ENCODE results near the gene TMA7B. TPM values are rescaled to one million over a fixed set of nuclear protein-coding genes. Genes with fewer than 3 reads are reported as not detected.

The TMA7B gene
- total RNA-seq, 1 donor = not detected

- Histone ChIP-seq H3K79me2 (ENCODE audit: insufficient read depth, low read length) (no peaks in the 10 kb centered on the region), H3K9me3 (ENCODE audit: low read depth, low read length) (no peaks in the 10 kb centered on the region), H3K36me3 (ENCODE audit: insufficient read depth, low read length) (no peaks in the 10 kb centered on the region), H3K4me2 (ENCODE audit: insufficient read depth, low read length) (no peak overlapping the region), H3K27me3 (ENCODE audit: insufficient read depth, low read length) (peaks cover 38% of the 10 kb centered on the region), H3K4me3 (ENCODE audit: insufficient read depth, low read length) (no peak overlapping the region), H4K20me1 (ENCODE audit: insufficient read depth, low read length) (no peaks in the 10 kb centered on the region), H3K4me1 (ENCODE audit: insufficient read depth, low read length) (no peaks in the 10 kb centered on the region), H3K27ac (ENCODE audit: low read depth, low read length) (no peak overlapping the region), H2AFZ (ENCODE audit: low read length) (no peak overlapping the region)
- no peak for DNase-seq (ENCODE audit: insufficient read length, low spot score, missing footprints)
- no peak for TF ChIP-seq CTCF (IDR thresholded peaks at IDR 0.05; ENCODE audit: extremely low read depth, low read depth, low read length)
Observed at GRCh38 chr22:39933741-39934140, 26.5 kb upstream of the TMA7B start.

- Histone ChIP-seq H3K27ac (ENCODE audit: low read depth, low read length) (no peak overlapping the region), H3K4me1 (ENCODE audit: insufficient read depth, low read length) (no peaks in the 10 kb centered on the region), H3K9me3 (ENCODE audit: low read depth, low read length) (no peaks in the 10 kb centered on the region), H3K4me2 (ENCODE audit: insufficient read depth, low read length) (no peak overlapping the region), H2AFZ (ENCODE audit: low read length) (no peak overlapping the region), H3K79me2 (ENCODE audit: insufficient read depth, low read length) (no peaks in the 10 kb centered on the region), H3K4me3 (ENCODE audit: insufficient read depth, low read length) (no peak overlapping the region), H3K36me3 (ENCODE audit: insufficient read depth, low read length) (no peaks in the 10 kb centered on the region), H3K27me3 (ENCODE audit: insufficient read depth, low read length) (peaks cover 38% of the 10 kb centered on the region), H4K20me1 (ENCODE audit: insufficient read depth, low read length) (no peaks in the 10 kb centered on the region)
- DNase-seq (ENCODE audit: insufficient read length, low spot score, missing footprints) = no peak
- TF ChIP-seq CTCF (IDR thresholded peaks at IDR 0.05; ENCODE audit: extremely low read depth, low read depth, low read length) = no peak
Observed at GRCh38 chr22:39935116-39935515, 25.1 kb upstream of the TMA7B start.

- H3K4me3 ChIP-seq (ENCODE audit: insufficient read depth, low read length) = no peak overlapping the region
- H3K4me2 ChIP-seq (ENCODE audit: insufficient read depth, low read length) = no peak overlapping the region
- H3K79me2 ChIP-seq (ENCODE audit: insufficient read depth, low read length) = no peaks in the 10 kb centered on the region
- H3K27ac ChIP-seq (ENCODE audit: low read depth, low read length) = no peak overlapping the region
- no peak overlapping the region for H2AFZ ChIP-seq (ENCODE audit: low read length)
- H3K4me1 ChIP-seq (ENCODE audit: insufficient read depth, low read length) = no peaks in the 10 kb centered on the region
- H3K9me3 ChIP-seq (ENCODE audit: low read depth, low read length) = no peaks in the 10 kb centered on the region
- no peaks in the 10 kb centered on the region for H3K36me3 ChIP-seq (ENCODE audit: insufficient read depth, low read length)
- no peak for DNase-seq (ENCODE audit: insufficient read length, low spot score, missing footprints)
- H3K27me3 ChIP-seq (ENCODE audit: insufficient read depth, low read length) = peaks cover 37% of the 10 kb centered on the region
- no peak for TF ChIP-seq CTCF (IDR thresholded peaks at IDR 0.05; ENCODE audit: extremely low read depth, low read depth, low read length)
- H4K20me1 ChIP-seq (ENCODE audit: insufficient read depth, low read length) = no peaks in the 10 kb centered on the region
Observed at GRCh38 chr22:39935612-39936011, 24.6 kb upstream of the TMA7B start.

- no peaks in the 10 kb centered on the region for H3K4me1 ChIP-seq (ENCODE audit: insufficient read depth, low read length)
- no peaks in the 10 kb centered on the region for H3K79me2 ChIP-seq (ENCODE audit: insufficient read depth, low read length)
- H2AFZ ChIP-seq (ENCODE audit: low read length) = no peak overlapping the region
- H3K9me3 ChIP-seq (ENCODE audit: low read depth, low read length) = no peaks in the 10 kb centered on the region
- TF ChIP-seq CTCF (IDR thresholded peaks at IDR 0.05; ENCODE audit: extremely low read depth, low read depth, low read length) = no peak
- H3K27ac ChIP-seq (ENCODE audit: low read depth, low read length) = no peak overlapping the region
- H4K20me1 ChIP-seq (ENCODE audit: insufficient read depth, low read length) = no peaks in the 10 kb centered on the region
- peaks cover 29% of the 10 kb centered on the region for H3K27me3 ChIP-seq (ENCODE audit: insufficient read depth, low read length)
- no peak overlapping the region for H3K4me3 ChIP-seq (ENCODE audit: insufficient read depth, low read length)
- H3K4me2 ChIP-seq (ENCODE audit: insufficient read depth, low read length) = no peak overlapping the region
- H3K36me3 ChIP-seq (ENCODE audit: insufficient read depth, low read length) = no peaks in the 10 kb centered on the region
- DNase-seq (ENCODE audit: insufficient read length, low spot score, missing footprints) = no peak
Observed at GRCh38 chr22:39936523-39937145, 23.6 kb upstream of the TMA7B start.

All from osteoblast (primary cell).